Measurements from ENCODE around the gene SMIM44. TPM values are rescaled to one million over a fixed set of nuclear protein-coding genes. Genes with fewer than 3 reads are reported as not detected.

The SMIM44 gene
- total RNA-seq, 1 experiment from 2014 or later: not detected

- ChIA-PET POLR2A (interaction anchor here (0.5 kb wide), 1 partner anchor 57 kb away, joined by 14 read pairs; no protein-coding TSS in a partner anchor), CTCF (no interaction called here)
- Histone ChIP-seq H3K4me3 (ENCODE audit: low read depth in 2 of 2, low read length in 2 of 2) (no peak overlapping the region), H3K27ac (ENCODE audit: low read length) (no peak overlapping the region), H3K4me1 (ENCODE audit: control insufficient read depth, insufficient read depth, low read length) (no peaks in the 10 kb centered on the region; the same call in 1 of the 2 replicates), H3K36me3 (ENCODE audit: control insufficient read depth, insufficient read depth, low read length) (peaks cover 8% of the 10 kb centered on the region; the same call in 1 of the 2 replicates), H3K27me3 (ENCODE audit: control insufficient read depth, insufficient read depth, low read length) (no peaks in the 10 kb centered on the region), H3K9me3 (ENCODE audit: control insufficient read depth, insufficient read depth, low read depth, low read length) (no peaks in the 10 kb centered on the region)
- intact Hi-C loops (cut with micrococcal nuclease; ENCODE audit: unreplicated experiment) (no loop called here), in situ Hi-C loops (cut with HindIII; ENCODE audit: low pct_unique_long_range_greater_than_20kb, low sequenced_read_pairs) (no loop called here)
- DNase-seq (ENCODE audit: low read depth, low spot score) (no peak), ATAC-seq (no peak)
- BruUV-seq (replicated peaks): no TSS peak
- TF ChIP-seq POLR2AphosphoS5 (IDR thresholded peaks at IDR 0.05; ENCODE audit: low read depth, low read length): 0 out of 2 replicates have a peak, but pooled peaks have one; percentile 11
- no peak for TF ChIP-seq CTCF (IDR thresholded peaks at IDR 0.05)
- no peak for TF ChIP-seq REST (IDR thresholded peaks at IDR 0.05; ENCODE audit: insufficient read depth in 1 of 2, low read depth in 2 of 2, low read length in 1 of 2)
Measured at GRCh38 chr19:3433805-3434540, 49.3 kb downstream of the SMIM44 start.

- POLR2A ChIA-PET: interaction anchor here (0.5 kb wide), 1 partner anchor 57 kb away, joined by 14 read pairs; no protein-coding TSS in a partner anchor
- TF ChIP-seq CTCF (IDR thresholded peaks at IDR 0.05) (no peak), POLR2AphosphoS5 (IDR thresholded peaks at IDR 0.05; ENCODE audit: low read depth, low read length) (no peak)
- Histone ChIP-seq H3K4me3 (ENCODE audit: low read depth in 2 of 2, low read length in 2 of 2) (no peak overlapping the region), H3K27me3 (ENCODE audit: control insufficient read depth, insufficient read depth, low read length) (no peaks in the 10 kb centered on the region), H3K27ac (ENCODE audit: low read length) (no peak overlapping the region), H3K4me1 (ENCODE audit: control insufficient read depth, insufficient read depth, low read length) (peaks cover 5% of the 10 kb centered on the region), H3K36me3 (ENCODE audit: control insufficient read depth, insufficient read depth, low read length) (peaks cover 8% of the 10 kb centered on the region; the same call in 1 of the 2 replicates), H3K9me3 (ENCODE audit: control insufficient read depth, insufficient read depth, low read depth, low read length) (no peaks in the 10 kb centered on the region)
- no TSS peak for BruUV-seq (replicated peaks)
- intact Hi-C loops (cut with micrococcal nuclease; ENCODE audit: unreplicated experiment): no loop called here
- CTCF ChIA-PET: no interaction called here
- ATAC-seq: no peak
- in situ Hi-C loops (cut with HindIII; ENCODE audit: low pct_unique_long_range_greater_than_20kb, low sequenced_read_pairs): no loop called here
- no peak for DNase-seq (ENCODE audit: low read depth, low spot score)
Measured at GRCh38 chr19:3433313-3433712, 49.9 kb downstream of the SMIM44 start.

Other genes with a start within 250 kb of the SMIM44 start
- 120 TPM for gene NFIC, start 116.9 kb downstream of the SMIM44 start, total RNA-seq (2021; ENCODE audit: unreplicated experiment)
- gene SMIM24, start 2.9 kb downstream of the SMIM44 start, total RNA-seq (2021; ENCODE audit: unreplicated experiment): 0.28 TPM
- 24.9 TPM for gene DOHH, start 17.2 kb upstream of the SMIM44 start, total RNA-seq (2021; ENCODE audit: unreplicated experiment)
- 48.7 TPM for gene FZR1, start 22.9 kb upstream of the SMIM44 start, total RNA-seq (2021; ENCODE audit: unreplicated experiment)
- not detected for gene TEKTIP1, start 55.7 kb upstream of the SMIM44 start, total RNA-seq (2021; ENCODE audit: unreplicated experiment)
- 98.8 TPM for gene MFSD12, start 74.1 kb upstream of the SMIM44 start, total RNA-seq (2021; ENCODE audit: unreplicated experiment)
- 74.7 TPM for gene HMG20B, start 89.5 kb upstream of the SMIM44 start, total RNA-seq (2021; ENCODE audit: unreplicated experiment)
- gene GIPC3, start 102.0 kb upstream of the SMIM44 start, total RNA-seq (2021; ENCODE audit: unreplicated experiment): 0.92 TPM
- gene TBXA2R, start 123.4 kb upstream of the SMIM44 start, total RNA-seq (2021; ENCODE audit: unreplicated experiment): 5.2 TPM
- gene CACTIN, start 143.3 kb upstream of the SMIM44 start, total RNA-seq (2021; ENCODE audit: unreplicated experiment): 25.2 TPM
- 30.6 TPM for gene PIP5K1C, start 217.0 kb upstream of the SMIM44 start, total RNA-seq (2021; ENCODE audit: unreplicated experiment)
- 2.7 TPM for gene TJP3, start 224.9 kb upstream of the SMIM44 start, total RNA-seq (2021; ENCODE audit: unreplicated experiment)

All from Panc1 (cell line).